Gastroesophageal sphincter (tissue), 4 donors: ENCODE data around the gene MTFP1. TPM values are rescaled to one million over a fixed set of nuclear protein-coding genes. Genes with fewer than 3 reads are reported as not detected.

Experiments
- ATAC-seq: fragments of 150-250 bp; one replicate; pipeline ENCODE4 v1.9.1; 2016; ENCODE audit warnings: mild to moderate bottlenecking, moderate library complexity
- H3K27ac ChIP-seq, 4 donors: fragments of 200-600 bp; sonication (generic) in 3 of 4; 1 replicate in 3 of 4; 2 replicates in 1 of 4; pipeline ENCODE4 v1.5.1; 2016 to 2019
- H3K27me3 ChIP-seq: fragments of 200-600 bp; sonication (generic); one replicate; pipeline ENCODE4 v1.5.1; 2019
- H3K36me3 ChIP-seq, 2 donors: fragments of 200-600 bp; sonication (generic); one replicate each; pipeline ENCODE4 v1.5.1; 2019; ENCODE audit warnings: control low read depth in 1 of 2
- H3K4me1 ChIP-seq, 3 donors: fragments of 200-600 bp; sonication (generic); 1 replicate in 2 of 3; 2 replicates in 1 of 3; pipeline ENCODE4 v1.5.1; 2016 to 2019; ENCODE audit warnings: control low read depth in 2 of 3
- H3K4me3 ChIP-seq, 2 donors: fragments of 200-600 bp; sonication (generic); one replicate each; pipeline ENCODE4 v1.5.1; 2019; ENCODE audit warnings: mild to moderate bottlenecking in 1 of 2, moderate library complexity in 1 of 2
- H3K9me3 ChIP-seq, 3 donors: fragments of 200-600 bp; sonication (generic); one replicate each; pipeline ENCODE4 v1.5.1; 2017 to 2019; ENCODE audit warnings: control low read depth in 2 of 3
- CTCF ChIP-seq, 4 experiments: fragments of 200-600 bp in 2 of 4; fragments of 450-650 bp in 2 of 4; sonication (generic) in 1 of 4; IDR thresholded peaks; one replicate each; pipeline ENCODE4 v1.5.1; 2017 to 2019; ENCODE audit warnings: antibody characterized with exemption in 4 of 4, mild to moderate bottlenecking in 2 of 4, moderate library complexity in 2 of 4
- EP300 ChIP-seq: sonication (generic); formaldehyde crosslinking; IDR thresholded peaks from one replicate; pipeline ENCODE4 v1.6.1; 2017; ENCODE audit warnings: antibody characterized with exemption, mild to moderate bottlenecking
- POLR2A ChIP-seq, 2 donors: fragments of 450-650 bp; IDR thresholded peaks; one replicate each; pipeline ENCODE4 v1.6.1; 2017; ENCODE audit warnings: antibody characterized with exemption in 2 of 2, mild to moderate bottlenecking in 2 of 2, moderate library complexity in 1 of 2
- POLR2AphosphoS5 ChIP-seq: sonication (generic); formaldehyde crosslinking; IDR thresholded peaks from one replicate; pipeline ENCODE4 v1.6.1; 2017; ENCODE audit warnings: antibody characterized with exemption
- WGBS, 2 donors: methylation state at CpG; one replicate each; pipeline ENCODE4 v1.1.5; 2018; ENCODE audit warnings: low coverage in 1 of 2; 5-methylcytosine and 5-hydroxymethylcytosine counted together
- total RNA-seq, 4 donors: library from RNA; depleted of rRNA; stranded (reverse); fragments of >200 nt; gene quantifications; one replicate each; pipeline ENCODE4 v1.1.0, GENCODE V29; 2016

Gene MTFP1
- total RNA-seq: 10 to 100 TPM in 1 of 4 donors, 1 to 10 TPM in 3; 1.1 to 10.3 (median 6.3) TPM

GRCh38 chr22:30425616-30426387 lies at the start of gene MTFP1:
TSS of gene MTFP1 (plus strand) at chr22:30425768. CDS start at chr22:30425880, 112 bp downstream.
- no peaks in the 10 kb centered on the region for H3K9me3 ChIP-seq
- peaks cover 0 to 3% of the 10 kb centered on the region in 2 donors for H3K36me3 ChIP-seq
- peak within 1 kb of the TSS; percentile 26 to 99 (median 96) for H3K27ac ChIP-seq
- H3K4me1 ChIP-seq: peaks cover 0 to 53% (median 31%) of the 10 kb centered on the region in 3 donors
- H3K27me3 ChIP-seq: no peaks in the 10 kb centered on the region
- WGBS, 2 donors: 0 to 5% methylated on average over 1 to 8 of the region's 61 CpGs
- peak within 1 kb of the TSS; percentile 45 to 66 for H3K4me3 ChIP-seq
- ATAC-seq: no peak
- no peak for TF ChIP-seq POLR2AphosphoS5
- peak in 1 of 2 donors; percentile 5 for TF ChIP-seq POLR2A (IDR thresholded peaks at IDR 0.05)
- peak in 2 of 4 experiments; percentile 31 to 38 for TF ChIP-seq CTCF (IDR thresholded peaks at IDR 0.05)
- no peak for TF ChIP-seq EP300

- H3K4me1 ChIP-seq: no peaks in the 10 kb centered on the region
- no peak for ATAC-seq
- no peak overlapping the region for H3K4me3 ChIP-seq
- H3K36me3 ChIP-seq: peaks cover 0 to 89% of the 10 kb centered on the region in 2 donors
- WGBS, 2 donors: no CpG with 5 or more reads among the region's 20 CpGs
- TF ChIP-seq POLR2AphosphoS5 (no peak), CTCF (IDR thresholded peaks at IDR 0.05) (no peak), EP300 (no peak), POLR2A (IDR thresholded peaks at IDR 0.05) (no peak)
- no peak overlapping the region for H3K27ac ChIP-seq
- H3K9me3 ChIP-seq: no peaks in the 10 kb centered on the region
- no peaks in the 10 kb centered on the region for H3K27me3 ChIP-seq
These were observed 45.6 kb upstream of the MTFP1 start for GRCh38 chr22:30380011-30380410.

GRCh38 chr22:30381264-30381663 lies 44.3 kb upstream of the MTFP1 start:
- 78 to 87% methylated on average over 3 to 10 of the region's 12 CpGs for WGBS, 2 donors
- no peak overlapping the region for H3K27ac ChIP-seq
- no peak for ATAC-seq

GRCh38 chr22:30382340-30382739 lies 43.2 kb upstream of the MTFP1 start:
- no peaks in the 10 kb centered on the region for H3K27me3 ChIP-seq
- no peak for TF ChIP-seq CTCF (IDR thresholded peaks at IDR 0.05)
- TF ChIP-seq POLR2AphosphoS5: no peak
- TF ChIP-seq EP300: no peak
- TF ChIP-seq POLR2A (IDR thresholded peaks at IDR 0.05): no peak
- peaks cover 0 to 13% (median 8%) of the 10 kb centered on the region in 3 donors for H3K4me1 ChIP-seq
- H3K9me3 ChIP-seq: no peaks in the 10 kb centered on the region
- 83 to 92% methylated on average over 1 to 2 of the region's 5 CpGs for WGBS, 2 donors
- H3K27ac ChIP-seq: no peak overlapping the region
- H3K36me3 ChIP-seq: peaks cover 0 to 71% of the 10 kb centered on the region in 2 donors
- no peak for ATAC-seq
- no peak overlapping the region for H3K4me3 ChIP-seq

More at GRCh38 chr22:30381264-30381663, 44.3 kb upstream of the MTFP1 start:
- no peaks in the 10 kb centered on the region for H3K9me3 ChIP-seq
- H3K36me3 ChIP-seq: peaks cover 0 to 82% of the 10 kb centered on the region in 2 donors
- no peak overlapping the region for H3K4me3 ChIP-seq
- no peaks in the 10 kb centered on the region for H3K27me3 ChIP-seq
- no peak for TF ChIP-seq CTCF (IDR thresholded peaks at IDR 0.05)
- TF ChIP-seq POLR2A (IDR thresholded peaks at IDR 0.05): no peak
- TF ChIP-seq EP300: no peak
- TF ChIP-seq POLR2AphosphoS5: no peak
- H3K4me1 ChIP-seq: peaks cover 0 to 6% (median 3%) of the 10 kb centered on the region in 3 donors

- Histone ChIP-seq H3K27me3 (no peaks in the 10 kb centered on the region), H3K4me1 (peaks cover 0 to 20% (median 8%) of the 10 kb centered on the region in 3 donors), H3K4me3 (no peak overlapping the region), H3K9me3 (no peaks in the 10 kb centered on the region), H3K36me3 (peaks cover 0 to 64% of the 10 kb centered on the region in 2 donors), H3K27ac (no peak overlapping the region)
- no peak for TF ChIP-seq POLR2AphosphoS5
- no peak for TF ChIP-seq CTCF (IDR thresholded peaks at IDR 0.05)
- TF ChIP-seq POLR2A (IDR thresholded peaks at IDR 0.05): no peak
- no peak for TF ChIP-seq EP300
- ATAC-seq: no peak
- WGBS, 2 donors: no CpG with 5 or more reads among the region's 3 CpGs
These were observed 42.5 kb upstream of the MTFP1 start for GRCh38 chr22:30383061-30383460.
